H1 (cell line): ENCODE data around the gene FLT4. TPM values are rescaled to one million over a fixed set of nuclear protein-coding genes. Genes with fewer than 3 reads are reported as not detected.

Experiments used
- CTCF ChIA-PET: fragments of 300-600 bp; sonication (Branson Sonifier 250); formaldehyde crosslinking; loops from one replicate; lab custom pipeline; 2021; ENCODE audit not compliant: partially characterized antibody; lab: Charles Lee
- POLR2A ChIA-PET: fragments of 300-600 bp; sonication (Branson Sonifier 250); formaldehyde crosslinking; loops from one replicate; lab custom pipeline; 2021; ENCODE audit warnings: inconsistent platforms; ENCODE audit not compliant: partially characterized antibody; lab: Charles Lee
- DNase-seq, 2 experiments: peaks; one replicate each; pipeline versions ENCODE4 v3.0.0 to v3.0.0-alpha.2; 2010 to 2022; ENCODE audit warnings: low spot score in 2 of 2, low read depth in 1 of 2, mixed read lengths in 1 of 2
- FAIRE-seq: peaks from 2 replicates; lab custom pipeline; 2011; peaks lifted over from hg19 to GRCh38; lab: Jason Lieb, UNC
- H2AFZ ChIP-seq: 2 replicates; pipeline ENCODE4 v1.8.1; 2012; ENCODE audit warnings: low read length, inconsistent platforms
- H2AK5ac ChIP-seq: 2 replicates; pipeline ENCODE4 v1.6.1; 2013; ENCODE audit warnings: low read depth, low read length
- H2BK120ac ChIP-seq: replicated peaks from 2 replicates; pipeline ENCODE3; 2013; ENCODE audit warnings: low read depth, low read length, inconsistent platforms
- H2BK12ac ChIP-seq: 2 replicates; pipeline ENCODE4 v1.6.1; 2013; ENCODE audit warnings: low read depth, low read length
- H2BK15ac ChIP-seq: 2 replicates; pipeline ENCODE4 v1.6.1; 2013; ENCODE audit warnings: low read length
- H2BK20ac ChIP-seq: 2 replicates; pipeline ENCODE4 v1.6.1; 2013; ENCODE audit warnings: low read length
- H2BK5ac ChIP-seq: 2 replicates; pipeline ENCODE4 v1.6.1; 2013; ENCODE audit warnings: low read depth, low read length
- H3K14ac ChIP-seq: 2 replicates; pipeline ENCODE4 v1.6.1; 2013; ENCODE audit warnings: inconsistent platforms; ENCODE audit not compliant: insufficient read length
- H3K18ac ChIP-seq: 2 replicates; pipeline ENCODE4 v1.6.1; 2013; ENCODE audit warnings: low read length; ENCODE audit errors: extremely low read depth
- H3K23ac ChIP-seq: 2 replicates; pipeline ENCODE4 v1.6.1; 2013; ENCODE audit warnings: inconsistent platforms; ENCODE audit not compliant: insufficient read length
- H3K23me2 ChIP-seq: 2 replicates; pipeline ENCODE4 v1.6.1; 2013; ENCODE audit warnings: low read depth, low read length
- H3K27ac ChIP-seq: 2 replicates; pipeline ENCODE4 v1.6.1; 2011; ENCODE audit warnings: low read depth, low read length, inconsistent platforms
- H3K27me3 ChIP-seq, 4 experiments: replicated peaks in 1 of 4; 1 replicate in 1 of 4; 2 replicates in 3 of 4; pipeline versions ENCODE4 v1.6.1 to v1.8.1; 2011 to 2013; ENCODE audit warnings: low read length in 3 of 4, mild to moderate bottlenecking in 3 of 4, inconsistent platforms in 2 of 4, mixed read lengths in 2 of 4, moderate library complexity in 1 of 4; ENCODE audit not compliant: control insufficient read depth in 3 of 4, insufficient read depth in 3 of 4; ENCODE audit errors: extremely low read depth in 1 of 4
- H3K36me3 ChIP-seq, 4 experiments: 2 replicates each; pipeline versions ENCODE4 v1.6.1 to v1.8.1; 2011 to 2013; ENCODE audit warnings: mild to moderate bottlenecking in 4 of 4, low read length in 3 of 4, moderate library complexity in 2 of 4, control low read depth in 1 of 4, inconsistent platforms in 1 of 4; ENCODE audit not compliant: insufficient read depth in 4 of 4, control insufficient read depth in 2 of 4
- H3K4ac ChIP-seq: replicated peaks from 2 replicates; pipeline ENCODE3; 2013; ENCODE audit warnings: low read length, low read depth, mixed read lengths, inconsistent platforms; ENCODE audit not compliant: insufficient read length
- H3K4me1 ChIP-seq, 4 experiments: replicated peaks in 1 of 4; 1 replicate in 1 of 4; 2 replicates in 3 of 4; pipeline versions ENCODE4 v1.6.1 to v1.8.1; 2011 to 2013; ENCODE audit warnings: low read length in 3 of 4, inconsistent platforms in 2 of 4, mixed read lengths in 1 of 4; ENCODE audit not compliant: insufficient read depth in 4 of 4, control insufficient read depth in 3 of 4
- H3K4me2 ChIP-seq, 2 experiments: 2 replicates each; pipeline versions ENCODE4 v1.6.1 to v1.8.1; 2011 to 2013; ENCODE audit warnings: low read depth in 2 of 2, low read length in 2 of 2, control low read depth in 1 of 2, inconsistent platforms in 1 of 2, mild to moderate bottlenecking in 1 of 2; ENCODE audit not compliant: insufficient read depth in 1 of 2
- H3K4me3 ChIP-seq, 4 experiments: fragments of 200-600, 300-600 bp in 1 of 4; sonication (generic), shearing (Covaris generic), sonication (Bioruptor Twin) in 1 of 4; 2 replicates each; pipeline versions ENCODE4 v1.5.1 to v1.8.1; 2011 to 2016; ENCODE audit warnings: low read length in 4 of 4, low read depth in 3 of 4, control low read depth in 2 of 4, inconsistent platforms in 2 of 4, mild to moderate bottlenecking in 2 of 4, mixed read lengths in 1 of 4, moderate library complexity in 1 of 4; ENCODE audit not compliant: insufficient read depth in 2 of 4; ENCODE audit errors: extremely low read depth in 1 of 4
- H3K56ac ChIP-seq: replicated peaks from 2 replicates; pipeline ENCODE3; 2013; ENCODE audit warnings: low read depth, mild to moderate bottlenecking, mixed read lengths, low read length, inconsistent platforms; ENCODE audit not compliant: insufficient read length
- H3K79me1 ChIP-seq: 2 replicates; pipeline ENCODE4 v1.6.1; 2013; ENCODE audit warnings: low read depth, low read length, control low read depth
- H3K79me2 ChIP-seq, 2 experiments: 2 replicates each; pipeline versions ENCODE4 v1.6.1 to v1.8.1; 2012 to 2013; ENCODE audit warnings: low read length in 2 of 2, mild to moderate bottlenecking in 2 of 2, inconsistent platforms in 1 of 2; ENCODE audit not compliant: insufficient read depth in 2 of 2, control insufficient read depth in 1 of 2
- H3K9ac ChIP-seq, 4 experiments: replicated peaks in 1 of 4; 1 replicate in 1 of 4; 2 replicates in 3 of 4; pipeline versions ENCODE4 v1.6.1 to v1.8.1; 2011 to 2013; ENCODE audit warnings: low read depth in 3 of 4, low read length in 3 of 4, control low read depth in 2 of 4, mild to moderate bottlenecking in 2 of 4, moderate library complexity in 2 of 4, inconsistent platforms in 1 of 4; ENCODE audit errors: extremely low read depth in 1 of 4
- H3K9me3 ChIP-seq, 2 experiments: 2 replicates each; pipeline versions ENCODE4 v1.6.1 to v1.8.1; 2012 to 2013; ENCODE audit warnings: mild to moderate bottlenecking in 2 of 2, moderate library complexity in 2 of 2, control low read depth in 1 of 2, inconsistent platforms in 1 of 2, low read depth in 1 of 2, low read length in 1 of 2, mixed read lengths in 1 of 2; ENCODE audit not compliant: insufficient read depth in 2 of 2
- H4K20me1 ChIP-seq, 2 experiments: replicated peaks in 1 of 2; 2 replicates each; pipeline versions ENCODE3 to v1.8.1; 2011 to 2013; ENCODE audit warnings: inconsistent platforms in 2 of 2, low read length in 2 of 2, mild to moderate bottlenecking in 1 of 2; ENCODE audit not compliant: insufficient read depth in 2 of 2, control insufficient read depth in 1 of 2
- H4K5ac ChIP-seq: 2 replicates; pipeline ENCODE4 v1.6.1; 2013; ENCODE audit warnings: low read length, low read depth, mixed read lengths, inconsistent platforms; ENCODE audit not compliant: insufficient read length
- H4K8ac ChIP-seq: 2 replicates; pipeline ENCODE4 v1.8.0; 2013; ENCODE audit warnings: mild to moderate bottlenecking, moderate library complexity, low read length, inconsistent platforms; ENCODE audit not compliant: insufficient read depth; ENCODE audit errors: extremely low read depth
- H4K91ac ChIP-seq: replicated peaks from 2 replicates; pipeline ENCODE3; 2013; ENCODE audit warnings: low read length, mixed read lengths, inconsistent platforms; ENCODE audit not compliant: insufficient read length
- ASH2L ChIP-seq: fragments of 200-600, 300-600 bp; sonication (generic); IDR thresholded peaks from one replicate; pipeline ENCODE4 v1.7.1; 2017; ENCODE audit warnings: low read length
- GTF2F1 ChIP-seq: IDR thresholded peaks from 2 replicates; pipeline ENCODE4 v1.6.1; 2012; ENCODE audit warnings: low read depth, low read length, improper control_type of control experiment, borderline replicate concordance
- RAD21 ChIP-seq, 2 experiments: IDR thresholded peaks in 1 of 2; conservative IDR thresholded peaks in 1 of 2; 2 replicates each; pipeline ENCODE4 v1.6.1; 2011; ENCODE audit warnings: low read depth in 2 of 2, low read length in 2 of 2, improper control_type of control experiment in 1 of 2, inconsistent platforms in 1 of 2, mild to moderate bottlenecking in 1 of 2, moderate library complexity in 1 of 2
- SIN3A ChIP-seq, 2 experiments: IDR thresholded peaks in 1 of 2; conservative IDR thresholded peaks in 1 of 2; 2 replicates each; pipeline ENCODE4 v1.6.1; 2011 to 2012; ENCODE audit warnings: low read length in 2 of 2, improper control_type of control experiment in 1 of 2, low read depth in 1 of 2, mild to moderate bottlenecking in 1 of 2
- SIX5 ChIP-seq: IDR thresholded peaks from 2 replicates; pipeline ENCODE4 v1.6.1; 2011; ENCODE audit warnings: mild to moderate bottlenecking, low read depth, low read length
- TCF12 ChIP-seq: IDR thresholded peaks from 2 replicates; pipeline ENCODE4 v1.6.1; 2011; ENCODE audit warnings: low read depth, mild to moderate bottlenecking, low read length
- TEAD4 ChIP-seq: IDR thresholded peaks from 2 replicates; pipeline ENCODE4 v1.6.1; 2012; ENCODE audit warnings: low read depth, low read length, inconsistent platforms, mixed read lengths
- ZNF274 ChIP-seq: IDR thresholded peaks from 2 replicates; pipeline ENCODE4 v1.7.0; 2012; ENCODE audit warnings: low read length, borderline replicate concordance; ENCODE audit errors: extremely low read depth
- WGBS, 2 experiments: shearing (Covaris generic) in 1 of 2; methylation state at CpG; one replicate each; pipeline versions ENCODE4 v1.1.6 to v1.1.7; 2013 to 2015; ENCODE audit warnings: low lambda C conversion rate in 2 of 2, mixed read lengths in 2 of 2, inconsistent platforms in 1 of 2, low coverage in 1 of 2, missing lambda C conversion rate in 1 of 2; ENCODE audit not compliant: insufficient replicate concordance in 2 of 2, insufficient coverage in 1 of 2, insufficient read length in 1 of 2; ENCODE audit errors: extremely low coverage in 1 of 2, missing lambda C conversion rate in 1 of 2; 5-methylcytosine and 5-hydroxymethylcytosine counted together
- polyA plus RNA-seq, 7 experiments: library from polyadenylated mRNA; depleted of rRNA in 3 of 7; stranded (reverse) in 5 of 7; unstranded in 2 of 7; fragments of >200 nt in 5 of 7; fragments of 200-250 nt in 2 of 7; gene quantifications; 1 replicate in 5 of 7; 2 replicates in 1 of 7; 4 replicates in 1 of 7; pipeline versions ENCODE4 v1.2.1 to v1.2.3, GENCODE V29; 2011 to 2013; ENCODE audit warnings: missing spikeins in 2 of 7, mixed read lengths in 2 of 7
- total RNA-seq: library from RNA; stranded (reverse); fragmentation: NEBNext Ultra II Directional; extraction: Animal tissue kit (Norgen Biotek cat#: 25700); gene quantifications from 2 replicates; pipeline ENCODE4 v1.2.1, GENCODE V29; 2021
- TF ChIP-seq, protein P1 (sequence below): IDR thresholded peaks from 2 replicates; pipeline ENCODE4 v1.6.1; 2012; ENCODE audit warnings: inconsistent platforms

FLT4 gene
- total and polyA plus RNA-seq, 2 of the 8 experiments (the other 6 are each of a cell fraction or from before 2014, with no cell fraction given): 6.5 to 7.7 TPM

DNA sequence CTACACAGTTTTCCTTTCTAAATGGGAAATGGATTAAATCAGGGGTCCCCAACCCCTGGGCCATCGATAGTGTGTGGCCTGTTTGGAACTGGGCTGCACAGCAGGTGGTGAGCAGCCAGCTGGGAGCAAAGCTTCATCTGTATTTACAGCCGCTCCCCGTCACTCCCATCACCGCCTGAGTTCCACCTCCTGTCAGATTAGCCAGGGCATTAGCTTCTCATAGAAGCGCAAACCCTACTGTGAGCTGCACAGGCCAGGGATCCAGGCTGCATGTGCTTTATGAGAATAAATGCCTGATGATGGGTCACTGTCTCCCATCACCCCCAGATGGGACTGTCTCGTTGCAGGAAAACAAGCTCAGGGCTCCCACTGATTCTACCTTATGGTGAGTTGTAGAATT lies 41.2 kb upstream of the FLT4 start:
- TF ChIP-seq GTF2F1 (no peak), ZNF274 (no peak), RAD21 (IDR thresholded peaks at IDR 0.05 in 1 of 2, conservative IDR thresholded peaks at IDR 0.05 in 1 of 2; ENCODE audit: low read depth in 2 of 2, low read length in 2 of 2) (no peak), TCF12 (no peak), TEAD4 (no peak), SIX5 (no peak), ASH2L (no peak), SIN3A (conservative IDR thresholded peaks at IDR 0.05 in 1 of 2, IDR thresholded peaks at IDR 0.05 in 1 of 2; ENCODE audit: low read depth in 1 of 2, low read length in 2 of 2) (no peak)
- TF ChIP-seq, protein P1, sequence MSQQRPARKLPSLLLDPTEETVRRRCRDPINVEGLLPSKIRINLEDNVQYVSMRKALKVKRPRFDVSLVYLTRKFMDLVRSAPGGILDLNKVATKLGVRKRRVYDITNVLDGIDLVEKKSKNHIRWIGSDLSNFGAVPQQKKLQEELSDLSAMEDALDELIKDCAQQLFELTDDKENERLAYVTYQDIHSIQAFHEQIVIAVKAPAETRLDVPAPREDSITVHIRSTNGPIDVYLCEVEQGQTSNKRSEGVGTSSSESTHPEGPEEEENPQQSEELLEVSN: no peak
- ChIA-PET POLR2A (no interaction called here), CTCF (interaction anchor here (1.2 to 4.3 kb wide), 2 partner anchors 28 to 34 kb away, joined by 4 to 23 read pairs; no protein-coding TSS in a partner anchor)
- no peak overlapping the region for H4K91ac ChIP-seq
- no peak overlapping the region for H3K14ac ChIP-seq
- H3K23me2 ChIP-seq: no peaks in the 10 kb centered on the region
- H2BK120ac ChIP-seq: no peak overlapping the region
- H2BK15ac ChIP-seq: no peak overlapping the region
- H3K79me2 ChIP-seq: no peaks in the 10 kb centered on the region
- H3K18ac ChIP-seq: no peak overlapping the region
- no peak overlapping the region for H3K4ac ChIP-seq
- no peaks in the 10 kb centered on the region for H3K27me3 ChIP-seq
- H3K79me1 ChIP-seq: no peaks in the 10 kb centered on the region
- no peaks in the 10 kb centered on the region for H4K20me1 ChIP-seq
- H3K4me3 ChIP-seq: no peak overlapping the region
- no peak overlapping the region for H4K5ac ChIP-seq
- no peak overlapping the region for H2BK12ac ChIP-seq
- no peaks in the 10 kb centered on the region for H3K9me3 ChIP-seq
- no peak overlapping the region for H3K9ac ChIP-seq
- H3K27ac ChIP-seq: no peak overlapping the region
- FAIRE-seq (no peak), DNase-seq (no peak)
- H2BK20ac ChIP-seq: no peak overlapping the region
- H3K4me1 ChIP-seq: peaks cover 0 to 8% (median 5%) of the 10 kb centered on the region in 4 experiments; a peak in 4 of 7 replicates
- no peak overlapping the region for H3K4me2 ChIP-seq
- H2AK5ac ChIP-seq: no peak overlapping the region
- H4K8ac ChIP-seq: no peak overlapping the region
- no peak overlapping the region for H2AFZ ChIP-seq
- no peaks in the 10 kb centered on the region for H3K36me3 ChIP-seq
- H2BK5ac ChIP-seq: no peak overlapping the region
- H3K23ac ChIP-seq: no peak overlapping the region
- no peak overlapping the region for H3K56ac ChIP-seq
- 83% methylated on average over 6 of the region's 6 CpGs; no CpG with 5 or more reads in 1 of the 2 experiments for WGBS, 2 experiments
